HUES64 (cell line): ENCODE data around the gene SYCP2. TPM values are rescaled to one million over a fixed set of nuclear protein-coding genes. Genes with fewer than 3 reads are reported as not detected.

ENCODE experiments used
- H3K27ac ChIP-seq: 2 replicates; pipeline ENCODE4 v1.7.0; 2013; ENCODE audit warnings: low read depth, low read length, inconsistent platforms
- H3K27me3 ChIP-seq: 2 replicates; pipeline ENCODE4 v1.6.1; 2013; ENCODE audit warnings: mild to moderate bottlenecking, low read length; ENCODE audit not compliant: insufficient read depth
- H3K36me3 ChIP-seq: 2 replicates; pipeline ENCODE4 v1.6.1; 2013; ENCODE audit warnings: mild to moderate bottlenecking, low read length; ENCODE audit not compliant: insufficient read depth
- H3K4me1 ChIP-seq: 2 replicates; pipeline ENCODE4 v1.6.1; 2013; ENCODE audit warnings: mild to moderate bottlenecking, low read length, moderate library complexity; ENCODE audit not compliant: insufficient read depth
- H3K4me3 ChIP-seq: 2 replicates; pipeline ENCODE4 v1.5.1; 2013; ENCODE audit warnings: mild to moderate bottlenecking, low read length, moderate library complexity
- H3K9ac ChIP-seq: 2 replicates; pipeline ENCODE4 v1.6.1; 2013; ENCODE audit warnings: mild to moderate bottlenecking, low read depth, low read length
- H3K9me3 ChIP-seq: 2 replicates; pipeline ENCODE4 v1.6.1; 2013; ENCODE audit warnings: low read depth, low read length; ENCODE audit not compliant: insufficient read depth
- WGBS: fragments of 150-250, 120-280 bp; methylation state at CpG from one replicate; pipeline ENCODE4 v1.1.7; 2013; ENCODE audit warnings: missing lambda C conversion rate; 5-methylcytosine and 5-hydroxymethylcytosine counted together
- polyA plus RNA-seq, 2 experiments: library from polyadenylated mRNA; stranded (reverse); fragments of 50-300 nt; gene quantifications; one replicate each; pipeline ENCODE4 v1.2.3, GENCODE V29; 2013

Gene SYCP2
- 0.70 TPM for polyA plus RNA-seq (2013, experiment 1 of 2)
- 0.19 TPM for polyA plus RNA-seq (2013, experiment 2 of 2)

GRCh38 chr20:59933296-59933848, at the start of gene SYCP2:
SYCP2 (minus strand) TSS chr20:59933637; CDS start chr20:59922413, 11,224 bp downstream.
- peaks cover 59% of the 10 kb centered on the region for H3K27me3 ChIP-seq
- peak within 1 kb of the TSS; percentile 51 for H3K4me3 ChIP-seq
- 79% methylated on average over 61 of the region's 65 CpGs for WGBS
- peak within 1 kb of the TSS; percentile 41; the same call in 1 of the 2 replicates for H3K9ac ChIP-seq
- H3K9me3 ChIP-seq = no peaks in the 10 kb centered on the region
- H3K27ac ChIP-seq = no peak within 1 kb of the TSS
- no peaks in the 10 kb centered on the region for H3K36me3 ChIP-seq
- H3K4me1 ChIP-seq = peaks cover 6% of the 10 kb centered on the region; the same call in 1 of the 2 replicates

DNA sequence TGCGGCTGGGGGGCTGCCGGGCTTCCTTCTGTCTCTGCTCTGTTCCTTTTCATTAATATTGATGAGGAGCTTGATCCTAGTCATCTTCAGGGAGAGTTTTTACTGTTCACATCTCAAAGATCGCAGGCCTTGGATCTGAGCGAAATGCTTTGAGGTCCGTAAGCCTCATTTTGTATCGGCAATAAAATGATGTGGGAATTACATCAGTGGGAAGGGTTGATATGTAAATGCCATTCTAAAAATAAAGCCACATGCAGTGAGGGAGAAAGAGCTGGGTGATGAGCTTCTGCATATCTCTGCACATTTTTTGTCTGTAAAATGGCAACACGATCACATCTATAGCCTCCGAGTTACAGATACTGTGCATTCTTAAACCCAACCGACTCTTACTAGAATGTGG, 49.6 kb upstream of the SYCP2 start:
- Histone ChIP-seq H3K9me3 (no peaks in the 10 kb centered on the region), H3K27ac (no peak overlapping the region), H3K27me3 (no peaks in the 10 kb centered on the region), H3K4me1 (no peaks in the 10 kb centered on the region; the same call in 1 of the 2 replicates), H3K4me3 (no peak overlapping the region), H3K9ac (no peak overlapping the region), H3K36me3 (no peaks in the 10 kb centered on the region)
- 92% methylated on average over 7 of the region's 9 CpGs for WGBS

DNA sequence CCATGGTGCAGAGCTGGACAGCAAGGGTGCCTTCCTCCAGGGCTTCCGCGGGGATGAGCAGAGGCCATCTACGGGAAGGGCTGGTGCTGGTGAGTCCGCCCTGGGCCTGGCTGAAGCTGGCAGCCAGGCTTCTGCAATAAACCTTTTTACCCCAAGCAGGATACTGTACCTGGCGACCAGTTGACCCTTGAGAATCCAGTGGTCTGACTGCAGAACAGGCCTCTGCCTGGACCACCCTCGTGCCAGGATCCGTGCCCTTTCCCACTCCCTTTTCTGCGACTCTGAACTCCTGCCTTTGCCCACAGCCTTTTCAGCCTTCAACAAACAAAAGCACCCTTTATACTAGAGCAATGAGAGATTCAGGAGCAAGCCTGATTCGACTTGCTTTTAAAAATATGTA, 43.6 kb upstream of the SYCP2 start:
- H3K4me1 ChIP-seq = no peaks in the 10 kb centered on the region
- no peak overlapping the region for H3K27ac ChIP-seq
- H3K36me3 ChIP-seq = no peaks in the 10 kb centered on the region
- 94% methylated on average over 8 of the region's 9 CpGs for WGBS
- no peak overlapping the region for H3K9ac ChIP-seq
- H3K9me3 ChIP-seq = no peaks in the 10 kb centered on the region
- H3K4me3 ChIP-seq = no peak overlapping the region
- H3K27me3 ChIP-seq = no peaks in the 10 kb centered on the region

DNA sequence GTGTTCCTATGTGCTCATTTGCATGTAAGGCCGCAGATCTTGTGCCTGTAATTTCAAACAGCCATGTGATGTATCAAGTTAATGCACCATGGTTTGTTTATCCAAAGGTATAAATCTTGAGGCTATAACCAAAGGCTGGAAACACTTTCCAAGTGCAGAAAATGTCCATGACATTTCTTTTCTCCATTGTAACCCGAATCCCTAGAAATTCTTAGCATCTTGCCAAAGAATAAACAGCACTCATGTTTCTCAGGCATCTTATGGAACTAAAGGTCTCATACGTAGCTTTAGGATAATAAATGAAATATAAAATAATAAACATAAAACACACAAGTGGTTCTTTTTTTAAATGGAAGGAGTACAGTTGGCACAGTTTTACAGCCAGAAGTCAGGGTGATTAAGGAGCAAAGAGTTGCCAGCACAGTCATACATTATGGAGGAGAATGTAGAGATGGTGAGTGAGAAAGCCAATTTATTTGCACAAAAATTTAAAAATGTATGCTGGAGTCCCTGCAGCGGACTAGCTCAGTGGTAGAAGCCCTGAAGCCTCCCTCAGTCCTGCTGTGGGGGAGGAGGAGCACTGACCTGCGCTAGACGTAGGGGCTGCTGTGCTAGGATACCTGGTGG, 42.8 kb upstream of the SYCP2 start:
- Histone ChIP-seq H3K36me3 (no peaks in the 10 kb centered on the region), H3K4me3 (no peak overlapping the region)
- WGBS = 89% methylated on average over 5 of the region's 6 CpGs

GRCh38 chr20:59972037-59972801, 38.8 kb upstream of the SYCP2 start:
- Histone ChIP-seq H3K4me3 (no peak overlapping the region), H3K9ac (no peak overlapping the region), H3K27ac (no peak overlapping the region), H3K27me3 (no peaks in the 10 kb centered on the region), H3K4me1 (no peaks in the 10 kb centered on the region), H3K36me3 (no peaks in the 10 kb centered on the region), H3K9me3 (no peaks in the 10 kb centered on the region)
- 94% methylated on average over 12 of the region's 12 CpGs for WGBS

More for the DNA sequence above, 42.8 kb upstream of the SYCP2 start:
- no peaks in the 10 kb centered on the region for H3K4me1 ChIP-seq
- H3K9ac ChIP-seq = no peak overlapping the region
- H3K9me3 ChIP-seq = no peaks in the 10 kb centered on the region
- no peak overlapping the region for H3K27ac ChIP-seq
- H3K27me3 ChIP-seq = no peaks in the 10 kb centered on the region

- no peak overlapping the region for H3K27ac ChIP-seq
- no CpG with 5 or more reads among the region's 1 CpG for WGBS
Observed at GRCh38 chr20:59971428-59971827, 38.0 kb upstream of the SYCP2 start.

DNA sequence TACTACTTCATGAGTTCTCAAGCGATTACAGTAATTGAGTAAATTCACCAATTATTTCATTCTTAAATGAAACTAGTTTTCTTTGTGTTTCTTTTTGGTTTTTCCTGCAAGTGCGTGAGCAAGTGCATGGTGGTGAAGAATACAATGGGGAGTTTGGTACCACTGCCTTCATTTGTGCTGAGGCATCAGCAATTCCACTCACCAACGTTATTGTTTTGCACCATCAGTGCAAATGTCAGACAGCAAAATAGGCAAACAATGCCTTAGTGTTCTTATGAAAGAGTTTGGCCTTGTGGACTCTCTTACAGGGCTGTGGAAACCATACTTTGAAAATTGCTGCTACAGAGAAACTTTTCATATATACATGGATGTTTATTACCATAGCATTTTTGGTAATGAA, 33.0 kb upstream of the SYCP2 start:
- no peaks in the 10 kb centered on the region for H3K9me3 ChIP-seq
- 84% methylated on average over 2 of the region's 3 CpGs for WGBS
- H3K9ac ChIP-seq = no peak overlapping the region

More at GRCh38 chr20:59971428-59971827, 38.0 kb upstream of the SYCP2 start:
- no peak overlapping the region for H3K9ac ChIP-seq
- H3K4me1 ChIP-seq = no peaks in the 10 kb centered on the region
- no peaks in the 10 kb centered on the region for H3K9me3 ChIP-seq
- H3K27me3 ChIP-seq = no peaks in the 10 kb centered on the region
- no peak overlapping the region for H3K4me3 ChIP-seq
- H3K36me3 ChIP-seq = no peaks in the 10 kb centered on the region

GRCh38 chr20:59962155-59962554, 28.7 kb upstream of the SYCP2 start:
- no peaks in the 10 kb centered on the region for H3K27me3 ChIP-seq
- no peak overlapping the region for H3K27ac ChIP-seq
- 93% methylated on average over 6 of the region's 6 CpGs for WGBS
- H3K9me3 ChIP-seq = no peaks in the 10 kb centered on the region
- no peaks in the 10 kb centered on the region for H3K36me3 ChIP-seq
- H3K4me1 ChIP-seq = no peaks in the 10 kb centered on the region
- no peak overlapping the region for H3K9ac ChIP-seq
- H3K4me3 ChIP-seq = no peak overlapping the region

More for the DNA sequence above, 33.0 kb upstream of the SYCP2 start:
- Histone ChIP-seq H3K36me3 (no peaks in the 10 kb centered on the region), H3K4me1 (no peaks in the 10 kb centered on the region), H3K27ac (no peak overlapping the region), H3K4me3 (no peak overlapping the region), H3K27me3 (no peaks in the 10 kb centered on the region)

GRCh38 chr20:59961423-59961822, 28.0 kb upstream of the SYCP2 start:
- Histone ChIP-seq H3K27me3 (no peaks in the 10 kb centered on the region), H3K9me3 (no peaks in the 10 kb centered on the region), H3K4me3 (no peak overlapping the region), H3K4me1 (no peaks in the 10 kb centered on the region), H3K36me3 (no peaks in the 10 kb centered on the region), H3K9ac (no peak overlapping the region), H3K27ac (no peak overlapping the region)
- 90% methylated on average over 2 of the region's 2 CpGs for WGBS

GRCh38 chr20:59958626-59959025, 25.2 kb upstream of the SYCP2 start:
- Histone ChIP-seq H3K4me3 (no peak overlapping the region), H3K27me3 (no peaks in the 10 kb centered on the region), H3K27ac (no peak overlapping the region), H3K36me3 (no peaks in the 10 kb centered on the region), H3K9ac (no peak overlapping the region), H3K4me1 (no peaks in the 10 kb centered on the region), H3K9me3 (no peaks in the 10 kb centered on the region)
- WGBS = 91% methylated on average over 4 of the region's 4 CpGs

- Histone ChIP-seq H3K4me1 (no peaks in the 10 kb centered on the region), H3K36me3 (no peaks in the 10 kb centered on the region), H3K9me3 (no peaks in the 10 kb centered on the region), H3K4me3 (no peak within 1 kb of the TSS), H3K27me3 (no peaks in the 10 kb centered on the region), H3K9ac (no peak within 1 kb of the TSS), H3K27ac (no peak within 1 kb of the TSS)
- 90% methylated on average over 4 of the region's 5 CpGs for WGBS
Observed at GRCh38 chr20:59958123-59958522, 24.7 kb upstream of the SYCP2 start, which contains the start of gene CDH26. CDH26 (plus strand) TSS chr20:59958423; CDS start chr20:59958727, 304 bp downstream.
